Activated naive CD4-positive, alpha-beta T cell treated with anti-CD3 and anti-CD28 coated beads, Interleukin-2, amount 50 U/mL, for 16 hours (primary cell): ENCODE data around the gene TIGAR.

Experiments
- DNase-seq: peaks from one replicate; pipeline ENCODE4 v3.0.0-alpha.2; 2020

TIGAR gene

GRCh38 chr12:4320853-4321701 is at the start of gene TIGAR:
TIGAR (plus strand) TSS chr12:4321213; CDS start chr12:4321272, 59 bp downstream.
- peak; percentile 93 for DNase-seq

GRCh38 chr12:4271717-4272423 is 49.1 kb upstream of the TIGAR start:
- DNase-seq = peak; percentile 91

- DNase-seq = peak; percentile 75
Measured at GRCh38 chr12:4272424-4273272, 48.4 kb upstream of the TIGAR start.

GRCh38 chr12:4273273-4273651 is 47.8 kb upstream of the TIGAR start:
- DNase-seq = no peak

- DNase-seq = peak; percentile 79
Measured at GRCh38 chr12:4273652-4274395, 47.2 kb upstream of the TIGAR start, which contains the start of gene CCND2. CCND2 (plus strand) TSS chr12:4273762; CDS start chr12:4274041, 279 bp downstream.

- DNase-seq = peak; percentile 43
Measured at GRCh38 chr12:4274396-4275015, 46.5 kb upstream of the TIGAR start.

GRCh38 chr12:4275016-4275869 is 45.8 kb upstream of the TIGAR start:
- DNase-seq = no peak

- DNase-seq = no peak
Measured at GRCh38 chr12:4275870-4276301, 45.1 kb upstream of the TIGAR start.

- peak; percentile 85 for DNase-seq
Measured at GRCh38 chr12:4276524-4277204, 44.3 kb upstream of the TIGAR start.

- no peak for DNase-seq
Measured at GRCh38 chr12:4277205-4277543, 43.8 kb upstream of the TIGAR start.

- DNase-seq = no peak
Measured at GRCh38 chr12:4277857-4278256, 43.2 kb upstream of the TIGAR start.

GRCh38 chr12:4278329-4279197 is 42.5 kb upstream of the TIGAR start:
- DNase-seq = no peak

- no peak for DNase-seq
Measured at GRCh38 chr12:4279198-4279690, 41.8 kb upstream of the TIGAR start.

GRCh38 chr12:4280351-4281163 is 40.5 kb upstream of the TIGAR start:
- no peak for DNase-seq

GRCh38 chr12:4281173-4281654 is 39.8 kb upstream of the TIGAR start:
- no peak for DNase-seq

GRCh38 chr12:4282103-4282891 is 38.7 kb upstream of the TIGAR start:
- DNase-seq = no peak

GRCh38 chr12:4282892-4283511 is 38.0 kb upstream of the TIGAR start:
- no peak for DNase-seq
